ENCODE measurements around the gene SOX6.

The SOX6 gene

GRCh38 chr11:16356761-16357393 is 531 bp upstream of the SOX6 start:
- no peaks in the 10 kb centered on the region for H3K36me3 Mint-ChIP-seq (ENCODE audit: low read depth)
- H3K27me3 Mint-ChIP-seq (ENCODE audit: low read depth) = no peaks in the 10 kb centered on the region
- no peaks in the 10 kb centered on the region for H3K9me3 Mint-ChIP-seq
- H3K4me3 Mint-ChIP-seq = no peak overlapping the region
- no peak for DNase-seq (ENCODE audit: low spot score)
- no peak overlapping the region for H3K27ac Mint-ChIP-seq
- no peaks in the 10 kb centered on the region for H3K4me1 Mint-ChIP-seq (ENCODE audit: low read depth)

GRCh38 chr11:16352707-16353106 is 3.6 kb downstream of the SOX6 start:
- DNase-seq (ENCODE audit: low spot score) = no peak

GRCh38 chr11:16350125-16350524 is 6.2 kb downstream of the SOX6 start:
- H3K27me3 Mint-ChIP-seq (ENCODE audit: low read depth) = no peaks in the 10 kb centered on the region
- no peaks in the 10 kb centered on the region for H3K4me1 Mint-ChIP-seq (ENCODE audit: low read depth)
- no peak for DNase-seq (ENCODE audit: low spot score)
- no peak overlapping the region for H3K4me3 Mint-ChIP-seq
- no peaks in the 10 kb centered on the region for H3K9me3 Mint-ChIP-seq
- no peak overlapping the region for H3K27ac Mint-ChIP-seq
- H3K36me3 Mint-ChIP-seq (ENCODE audit: low read depth) = no peaks in the 10 kb centered on the region

More at GRCh38 chr11:16352707-16353106, 3.6 kb downstream of the SOX6 start:
- Mint-ChIP-seq H3K9me3 (no peaks in the 10 kb centered on the region), H3K4me1 (ENCODE audit: low read depth) (no peaks in the 10 kb centered on the region), H3K27me3 (ENCODE audit: low read depth) (no peaks in the 10 kb centered on the region), H3K27ac (no peak overlapping the region), H3K4me3 (no peak overlapping the region), H3K36me3 (ENCODE audit: low read depth) (no peaks in the 10 kb centered on the region)

- no peaks in the 10 kb centered on the region for H3K27me3 Mint-ChIP-seq (ENCODE audit: low read depth)
- no peak for DNase-seq (ENCODE audit: low spot score)
- H3K4me1 Mint-ChIP-seq (ENCODE audit: low read depth) = no peaks in the 10 kb centered on the region
- H3K36me3 Mint-ChIP-seq (ENCODE audit: low read depth) = no peaks in the 10 kb centered on the region
- H3K27ac Mint-ChIP-seq = no peak overlapping the region
- H3K9me3 Mint-ChIP-seq = no peaks in the 10 kb centered on the region
- no peak overlapping the region for H3K4me3 Mint-ChIP-seq
Measured at GRCh38 chr11:16347928-16348685, 8.2 kb downstream of the SOX6 start.

- DNase-seq (ENCODE audit: low spot score) = no peak
- Mint-ChIP-seq H3K36me3 (ENCODE audit: low read depth) (no peaks in the 10 kb centered on the region), H3K4me3 (no peak overlapping the region), H3K4me1 (ENCODE audit: low read depth) (no peaks in the 10 kb centered on the region), H3K27ac (no peak overlapping the region), H3K9me3 (no peaks in the 10 kb centered on the region), H3K27me3 (ENCODE audit: low read depth) (no peaks in the 10 kb centered on the region)
Measured at GRCh38 chr11:16346975-16347374, 9.4 kb downstream of the SOX6 start.

- no peak for DNase-seq (ENCODE audit: low spot score)
- no peaks in the 10 kb centered on the region for H3K27me3 Mint-ChIP-seq (ENCODE audit: low read depth)
- no peaks in the 10 kb centered on the region for H3K4me1 Mint-ChIP-seq (ENCODE audit: low read depth)
- no peak overlapping the region for H3K4me3 Mint-ChIP-seq
- no peak overlapping the region for H3K27ac Mint-ChIP-seq
- no peaks in the 10 kb centered on the region for H3K36me3 Mint-ChIP-seq (ENCODE audit: low read depth)
- no peaks in the 10 kb centered on the region for H3K9me3 Mint-ChIP-seq
Measured at GRCh38 chr11:16341853-16342252, 14.5 kb downstream of the SOX6 start.

GRCh38 chr11:16338393-16338792 is 18.0 kb downstream of the SOX6 start:
- H3K36me3 Mint-ChIP-seq (ENCODE audit: low read depth) = no peaks in the 10 kb centered on the region
- no peak for DNase-seq (ENCODE audit: low spot score)
- H3K4me1 Mint-ChIP-seq (ENCODE audit: low read depth) = no peaks in the 10 kb centered on the region
- no peak overlapping the region for H3K27ac Mint-ChIP-seq
- H3K9me3 Mint-ChIP-seq = no peaks in the 10 kb centered on the region
- no peaks in the 10 kb centered on the region for H3K27me3 Mint-ChIP-seq (ENCODE audit: low read depth)
- no peak overlapping the region for H3K4me3 Mint-ChIP-seq

GRCh38 chr11:16337421-16338213 is 18.7 kb downstream of the SOX6 start:
- no peak overlapping the region for H3K27ac Mint-ChIP-seq
- H3K4me1 Mint-ChIP-seq (ENCODE audit: low read depth) = no peaks in the 10 kb centered on the region
- no peaks in the 10 kb centered on the region for H3K9me3 Mint-ChIP-seq
- no peak for DNase-seq (ENCODE audit: low spot score)
- H3K36me3 Mint-ChIP-seq (ENCODE audit: low read depth) = no peaks in the 10 kb centered on the region
- no peak overlapping the region for H3K4me3 Mint-ChIP-seq
- H3K27me3 Mint-ChIP-seq (ENCODE audit: low read depth) = no peaks in the 10 kb centered on the region

GRCh38 chr11:16336721-16337120 is 19.6 kb downstream of the SOX6 start:
- H3K4me1 Mint-ChIP-seq (ENCODE audit: low read depth) = no peaks in the 10 kb centered on the region
- H3K9me3 Mint-ChIP-seq = no peaks in the 10 kb centered on the region
- H3K4me3 Mint-ChIP-seq = no peak overlapping the region
- H3K27me3 Mint-ChIP-seq (ENCODE audit: low read depth) = no peaks in the 10 kb centered on the region
- no peak overlapping the region for H3K27ac Mint-ChIP-seq
- H3K36me3 Mint-ChIP-seq (ENCODE audit: low read depth) = no peaks in the 10 kb centered on the region
- DNase-seq (ENCODE audit: low spot score) = no peak

- Mint-ChIP-seq H3K9me3 (no peaks in the 10 kb centered on the region), H3K4me1 (ENCODE audit: low read depth) (no peaks in the 10 kb centered on the region), H3K4me3 (no peak overlapping the region), H3K36me3 (ENCODE audit: low read depth) (no peaks in the 10 kb centered on the region), H3K27me3 (ENCODE audit: low read depth) (no peaks in the 10 kb centered on the region), H3K27ac (no peak overlapping the region)
- no peak for DNase-seq (ENCODE audit: low spot score)
Measured at GRCh38 chr11:16336204-16336603, 20.1 kb downstream of the SOX6 start.

GRCh38 chr11:16335236-16335962 is 20.9 kb downstream of the SOX6 start:
- H3K27ac Mint-ChIP-seq = no peak overlapping the region
- DNase-seq (ENCODE audit: low spot score) = no peak
- no peaks in the 10 kb centered on the region for H3K4me1 Mint-ChIP-seq (ENCODE audit: low read depth)
- no peaks in the 10 kb centered on the region for H3K27me3 Mint-ChIP-seq (ENCODE audit: low read depth)
- H3K9me3 Mint-ChIP-seq = no peaks in the 10 kb centered on the region
- H3K36me3 Mint-ChIP-seq (ENCODE audit: low read depth) = no peaks in the 10 kb centered on the region
- no peak overlapping the region for H3K4me3 Mint-ChIP-seq

- DNase-seq (ENCODE audit: low spot score) = no peak
- Mint-ChIP-seq H3K4me3 (no peak overlapping the region), H3K4me1 (ENCODE audit: low read depth) (no peaks in the 10 kb centered on the region), H3K36me3 (ENCODE audit: low read depth) (no peaks in the 10 kb centered on the region), H3K27me3 (ENCODE audit: low read depth) (no peaks in the 10 kb centered on the region), H3K27ac (no peak overlapping the region), H3K9me3 (no peaks in the 10 kb centered on the region)
Measured at GRCh38 chr11:16326679-16327297, 29.6 kb downstream of the SOX6 start.

GRCh38 chr11:16322190-16322589 is 34.2 kb downstream of the SOX6 start:
- DNase-seq (ENCODE audit: low spot score) = no peak

More at GRCh38 chr11:16322190-16322589, 34.2 kb downstream of the SOX6 start:
- H3K36me3 Mint-ChIP-seq (ENCODE audit: low read depth) = no peaks in the 10 kb centered on the region
- H3K9me3 Mint-ChIP-seq = no peaks in the 10 kb centered on the region
- H3K27ac Mint-ChIP-seq = no peak overlapping the region
- H3K4me1 Mint-ChIP-seq (ENCODE audit: low read depth) = no peaks in the 10 kb centered on the region
- no peaks in the 10 kb centered on the region for H3K27me3 Mint-ChIP-seq (ENCODE audit: low read depth)
- no peak overlapping the region for H3K4me3 Mint-ChIP-seq

Data from T-helper 2 cell treated with Interferon-gamma antibody and Interleukin-4, amounts not matched to agents 5 μg/mL and 100 μg/mL, for 36 hours (primary cell).